ENCODE measurements around the gene LBHD2. TPM values are rescaled to one million over a fixed set of nuclear protein-coding genes. Genes with fewer than 3 reads are reported as not detected.

Gene LBHD2
- polyA plus RNA-seq, 1 of the 3 experiments (the other 2 are of a cell fraction), result not detected

- peak; percentile 90 for DNase-seq
- WGBS (ENCODE audit: low lambda C conversion rate), result 1% methylated on average over 32 of the region's 50 CpGs
- Histone ChIP-seq H3K9me3 (no peaks in the 10 kb centered on the region), H3K27ac (ENCODE audit: low read depth in 2 of 2, low read length in 1 of 2) (peak overlapping the region; percentile 75 to 89), H3K79me2 (ENCODE audit: insufficient read depth) (peaks cover 76% of the 10 kb centered on the region), H2AFZ (ENCODE audit: low read depth) (no peak overlapping the region), H3K4me2 (peak overlapping the region; percentile 89), H3K27me3 (ENCODE audit: insufficient read depth) (no peaks in the 10 kb centered on the region), H3K4me3 (ENCODE audit: low read depth in 2 of 2, low read length in 1 of 2) (peak overlapping the region; percentile 75 to 91), H3K9ac (peak overlapping the region; percentile 74), H3K36me3 (replicated peaks in 1 of 2; ENCODE audit: control insufficient read depth in 1 of 2, insufficient read depth in 2 of 2, low read length in 1 of 2) (peaks cover 5 to 13% of the 10 kb centered on the region in 2 experiments), H4K20me1 (ENCODE audit: insufficient read depth) (peaks cover 48% of the 10 kb centered on the region), H3K9me2 (no peaks in the 10 kb centered on the region), H3F3A (replicated peaks; ENCODE audit: insufficient read depth) (peaks cover 4% of the 10 kb centered on the region), H3K4me1 (ENCODE audit: control insufficient read depth in 1 of 2, insufficient read depth in 2 of 2, low read depth in 1 of 2, low read length in 1 of 2) (peaks cover 23 to 26% of the 10 kb centered on the region in 2 experiments; a peak in 3 of 4 replicates)
- POLR2A ChIA-PET, result no interaction called here
- CTCF ChIA-PET, result interaction anchor here (0.5 to 3.5 kb wide), 23 partner anchors 9 to 401 kb away, joined by 3 to 18 read pairs (median 4); no protein-coding TSS in a partner anchor
- TF ChIP-seq CTCF (IDR thresholded peaks at IDR 0.05) (peak; percentile 71), SIN3A (IDR thresholded peaks at IDR 0.05; ENCODE audit: borderline replicate concordance, low read depth, low read length) (peak; percentile 76; the same call in 1 of the 2 replicates), MXI1 (IDR thresholded peaks at IDR 0.05; ENCODE audit: low read depth, low read length) (peak; percentile 52; the same call in 1 of the 2 replicates)
- TF ChIP-seq, protein P1, sequence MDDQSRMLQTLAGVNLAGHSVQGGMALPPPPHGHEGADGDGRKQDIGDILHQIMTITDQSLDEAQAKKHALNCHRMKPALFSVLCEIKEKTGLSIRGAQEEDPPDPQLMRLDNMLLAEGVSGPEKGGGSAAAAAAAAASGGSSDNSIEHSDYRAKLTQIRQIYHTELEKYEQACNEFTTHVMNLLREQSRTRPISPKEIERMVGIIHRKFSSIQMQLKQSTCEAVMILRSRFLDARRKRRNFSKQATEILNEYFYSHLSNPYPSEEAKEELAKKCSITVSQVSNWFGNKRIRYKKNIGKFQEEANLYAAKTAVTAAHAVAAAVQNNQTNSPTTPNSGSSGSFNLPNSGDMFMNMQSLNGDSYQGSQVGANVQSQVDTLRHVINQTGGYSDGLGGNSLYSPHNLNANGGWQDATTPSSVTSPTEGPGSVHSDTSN (IDR thresholded peaks at IDR 0.05), result no peak
Measured at GRCh38 chr14:103056322-103057027, 27.5 kb upstream of the LBHD2 start.

GRCh38 chr14:103057028-103057371, 27.0 kb upstream of the LBHD2 start:
- Histone ChIP-seq H2AFZ (ENCODE audit: low read depth) (no peak overlapping the region), H3F3A (replicated peaks; ENCODE audit: insufficient read depth) (peaks cover 4% of the 10 kb centered on the region), H3K4me2 (peak overlapping the region; percentile 89; the same call in 1 of the 2 replicates), H3K4me3 (ENCODE audit: low read depth in 2 of 2, low read length in 1 of 2) (peak overlapping the region; percentile 75 to 91), H3K36me3 (replicated peaks in 1 of 2; ENCODE audit: control insufficient read depth in 1 of 2, insufficient read depth in 2 of 2, low read length in 1 of 2) (peaks cover 5 to 13% of the 10 kb centered on the region in 2 experiments), H3K27me3 (ENCODE audit: insufficient read depth) (no peaks in the 10 kb centered on the region), H3K9me3 (no peaks in the 10 kb centered on the region), H4K20me1 (ENCODE audit: insufficient read depth) (peaks cover 43% of the 10 kb centered on the region), H3K4me1 (ENCODE audit: control insufficient read depth in 1 of 2, insufficient read depth in 2 of 2, low read depth in 1 of 2, low read length in 1 of 2) (peaks cover 23 to 26% of the 10 kb centered on the region in 2 experiments; a peak in 3 of 4 replicates), H3K79me2 (ENCODE audit: insufficient read depth) (peaks cover 71% of the 10 kb centered on the region), H3K27ac (ENCODE audit: low read depth in 2 of 2, low read length in 1 of 2) (peak overlapping the region; percentile 75 to 89), H3K9ac (peak overlapping the region; percentile 74), H3K9me2 (no peaks in the 10 kb centered on the region)
- TF ChIP-seq CHD2 (IDR thresholded peaks at IDR 0.05; ENCODE audit: low read length, partially characterized antibody), result no peak
- TF ChIP-seq, protein P1 (IDR thresholded peaks at IDR 0.05), result no peak
- no peak for TF ChIP-seq RXRA (IDR thresholded peaks at IDR 0.05; ENCODE audit: borderline replicate concordance, low read depth)
- no peak for TF ChIP-seq SIN3A (IDR thresholded peaks at IDR 0.05; ENCODE audit: borderline replicate concordance, low read depth, low read length)
- TF ChIP-seq FOSL2 (IDR thresholded peaks at IDR 0.05; ENCODE audit: borderline replicate concordance, low read depth), result no peak
- no peak for TF ChIP-seq JUND (IDR thresholded peaks at IDR 0.05)
- TF ChIP-seq, protein P2, sequence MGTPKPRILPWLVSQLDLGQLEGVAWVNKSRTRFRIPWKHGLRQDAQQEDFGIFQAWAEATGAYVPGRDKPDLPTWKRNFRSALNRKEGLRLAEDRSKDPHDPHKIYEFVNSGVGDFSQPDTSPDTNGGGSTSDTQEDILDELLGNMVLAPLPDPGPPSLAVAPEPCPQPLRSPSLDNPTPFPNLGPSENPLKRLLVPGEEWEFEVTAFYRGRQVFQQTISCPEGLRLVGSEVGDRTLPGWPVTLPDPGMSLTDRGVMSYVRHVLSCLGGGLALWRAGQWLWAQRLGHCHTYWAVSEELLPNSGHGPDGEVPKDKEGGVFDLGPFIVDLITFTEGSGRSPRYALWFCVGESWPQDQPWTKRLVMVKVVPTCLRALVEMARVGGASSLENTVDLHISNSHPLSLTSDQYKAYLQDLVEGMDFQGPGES (IDR thresholded peaks at IDR 0.05; ENCODE audit: low read depth, low read length), result no peak
- TF ChIP-seq, protein P3, sequence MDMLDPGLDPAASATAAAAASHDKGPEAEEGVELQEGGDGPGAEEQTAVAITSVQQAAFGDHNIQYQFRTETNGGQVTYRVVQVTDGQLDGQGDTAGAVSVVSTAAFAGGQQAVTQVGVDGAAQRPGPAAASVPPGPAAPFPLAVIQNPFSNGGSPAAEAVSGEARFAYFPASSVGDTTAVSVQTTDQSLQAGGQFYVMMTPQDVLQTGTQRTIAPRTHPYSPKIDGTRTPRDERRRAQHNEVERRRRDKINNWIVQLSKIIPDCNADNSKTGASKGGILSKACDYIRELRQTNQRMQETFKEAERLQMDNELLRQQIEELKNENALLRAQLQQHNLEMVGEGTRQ (IDR thresholded peaks at IDR 0.05; ENCODE audit: borderline replicate concordance, low read depth, low read length), result no peak
- no peak for TF ChIP-seq CTCF (IDR thresholded peaks at IDR 0.05)
- no peak for TF ChIP-seq TEAD4 (IDR thresholded peaks at IDR 0.05; ENCODE audit: borderline replicate concordance, insufficient read depth)
- WGBS (ENCODE audit: low lambda C conversion rate), result 0% methylated on average over 9 of the region's 53 CpGs
- CTCF ChIA-PET, result interaction anchor here (0.9 to 3.5 kb wide), 16 partner anchors 9 to 362 kb away, joined by 3 to 18 read pairs (median 6); no protein-coding TSS in a partner anchor
- DNase-seq, result peak; percentile 43
- POLR2A ChIA-PET, result no interaction called here
